ENCODE results near the gene DEFB128.

DEFB128 gene

GRCh38 chr20:145877-146276 lies 43.6 kb downstream of the DEFB128 start:
- DNase-seq = no peak

- DNase-seq = no peak
Observed at GRCh38 chr20:142290-142689, 47.2 kb downstream of the DEFB128 start, which contains the start of gene DEFB126. DEFB126 (plus strand) TSS chr20:142590; CDS start chr20:142629, 39 bp downstream.

All from stimulated activated CD4-positive, alpha-beta T cell treated with anti-CD3 and anti-CD28 coated beads, Interleukin-2, amount 100 ng/mL, for 48 hours (primary cell).